Caco-2 (cell line): ENCODE measurements around the gene MAGEA11. TPM values are rescaled to one million over a fixed set of nuclear protein-coding genes. Genes with fewer than 3 reads are reported as not detected.
"Not testable (repeated sequence)": the region's sequence is repeated elsewhere in the genome, so short reads cannot be mapped to it uniquely, and the experiment has no call there.

Experiments
- BruUV-seq: library from RNA; stranded (reverse); fragments of 400-500 nt; replicated peaks from 2 replicates; lab custom pipeline; 2021; lab: Mats Ljungman, UMichigan
- CTCF ChIA-PET: fragments of 300-600 bp; sonication (Branson Sonifier 250); formaldehyde crosslinking; loops from one replicate; lab custom pipeline; 2022; ENCODE audit warnings: antibody characterized with exemption; lab: Charles Lee
- POLR2A ChIA-PET: fragments of 300-600 bp; sonication (Branson Sonifier 250); formaldehyde crosslinking; loops from one replicate; lab custom pipeline; 2022; ENCODE audit warnings: antibody characterized with exemption; lab: Charles Lee
- DNase-seq, 2 experiments: peaks; one replicate each; pipeline versions ENCODE4 v3.0.0 to v3.0.0-alpha.2; 2020 to 2022
- H3K27me3 ChIP-seq: replicated peaks from 2 replicates; pipeline ENCODE4 v1.6.0; 2011; ENCODE audit warnings: low read length; ENCODE audit not compliant: control insufficient read depth, insufficient read depth
- H3K36me3 ChIP-seq: 2 replicates; pipeline ENCODE4 v1.5.1; 2011; ENCODE audit warnings: low read length; ENCODE audit not compliant: control insufficient read depth, insufficient read depth
- H3K4me1 ChIP-seq: fragments of 250-450 bp; sonication (Bioruptor Pico); 2 replicates; pipeline ENCODE4 v1.5.1; 2020; ENCODE audit warnings: mild to moderate bottlenecking
- H3K4me3 ChIP-seq: 2 replicates; pipeline ENCODE4 v1.5.1; 2011; ENCODE audit warnings: low read depth, mild to moderate bottlenecking, control low read depth, low read length
- H3K9me3 ChIP-seq: fragments of 250-450 bp; sonication (Bioruptor Pico); 2 replicates; pipeline ENCODE4 v1.5.1; 2020; ENCODE audit warnings: mild to moderate bottlenecking, moderate library complexity
- H3K27ac Mint-ChIP-seq: one replicate; pipeline ENCODE4 v1.8.0; 2022; ENCODE audit warnings: mixed read lengths; ENCODE audit not compliant: unreplicated experiment
- H3K27me3 Mint-ChIP-seq: one replicate; pipeline ENCODE4 v1.8.0; 2022; ENCODE audit warnings: mixed read lengths; ENCODE audit not compliant: insufficient read depth, unreplicated experiment
- H3K36me3 Mint-ChIP-seq: one replicate; pipeline ENCODE4 v1.8.0; 2022; ENCODE audit warnings: mild to moderate bottlenecking, mixed read lengths; ENCODE audit not compliant: insufficient read depth, unreplicated experiment
- H3K4me1 Mint-ChIP-seq: one replicate; pipeline ENCODE4 v1.8.0; 2022; ENCODE audit warnings: low read depth, mixed read lengths; ENCODE audit not compliant: unreplicated experiment
- H3K4me3 Mint-ChIP-seq: one replicate; pipeline ENCODE4 v1.8.0; 2022; ENCODE audit warnings: mild to moderate bottlenecking, moderate library complexity, mixed read lengths; ENCODE audit not compliant: unreplicated experiment
- H3K9me3 Mint-ChIP-seq: one replicate; pipeline ENCODE4 v1.8.0; 2022; ENCODE audit warnings: mixed read lengths; ENCODE audit not compliant: unreplicated experiment
- intact Hi-C: fragments of 100-400 bp; cut with micrococcal nuclease; formaldehyde crosslinking; loops from one replicate; pipeline ENCODE4 v1.10.0; 2022; ENCODE audit not compliant: unreplicated experiment
- total RNA-seq: library from RNA; stranded (reverse); gene quantifications from 2 replicates; pipeline ENCODE4 v1.2.3, GENCODE V29; 2022
- TF ChIP-seq, protein P1 (sequence below), 2 experiments: fragments of 200-600 bp in 1 of 2; IDR thresholded peaks; 1 replicate in 1 of 2; 2 replicates in 1 of 2; pipeline versions ENCODE4 v1.5.1 to v1.8.0; 2011 to 2022; ENCODE audit warnings: antibody characterized with exemption in 1 of 2, control low read depth in 1 of 2, inconsistent platforms in 1 of 2, low read depth in 1 of 2, low read length in 1 of 2, mild to moderate bottlenecking in 1 of 2, moderate library complexity in 1 of 2; ENCODE audit not compliant: insufficient read depth in 1 of 2, severe bottlenecking in 1 of 2, unreplicated experiment in 1 of 2

Gene MAGEA11
- total RNA-seq, 1 experiment from 2014 or later: 0.14 TPM

GRCh38 chrX:149757206-149758067, 45.6 kb downstream of the MAGEA11 start:
- Mint-ChIP-seq H3K27me3 (peaks cover 6% of the 10 kb centered on the region), H3K27ac (no peak overlapping the region), H3K36me3 (no peaks in the 10 kb centered on the region), H3K4me1 (no peaks in the 10 kb centered on the region), H3K4me3 (no peak overlapping the region), H3K9me3 (no peaks in the 10 kb centered on the region)
- POLR2A ChIA-PET: no interaction called here
- intact Hi-C loops: no loop called here
- H3K4me1 ChIP-seq: no peaks in the 10 kb centered on the region
- DNase-seq: no peak
- BruUV-seq: no TSS peak
- H3K36me3 ChIP-seq: no peaks in the 10 kb centered on the region
- H3K27me3 ChIP-seq: no peaks in the 10 kb centered on the region
- CTCF ChIA-PET: no interaction called here
- H3K9me3 ChIP-seq: no peaks in the 10 kb centered on the region
- no peak overlapping the region for H3K4me3 ChIP-seq
- TF ChIP-seq, protein P1, sequence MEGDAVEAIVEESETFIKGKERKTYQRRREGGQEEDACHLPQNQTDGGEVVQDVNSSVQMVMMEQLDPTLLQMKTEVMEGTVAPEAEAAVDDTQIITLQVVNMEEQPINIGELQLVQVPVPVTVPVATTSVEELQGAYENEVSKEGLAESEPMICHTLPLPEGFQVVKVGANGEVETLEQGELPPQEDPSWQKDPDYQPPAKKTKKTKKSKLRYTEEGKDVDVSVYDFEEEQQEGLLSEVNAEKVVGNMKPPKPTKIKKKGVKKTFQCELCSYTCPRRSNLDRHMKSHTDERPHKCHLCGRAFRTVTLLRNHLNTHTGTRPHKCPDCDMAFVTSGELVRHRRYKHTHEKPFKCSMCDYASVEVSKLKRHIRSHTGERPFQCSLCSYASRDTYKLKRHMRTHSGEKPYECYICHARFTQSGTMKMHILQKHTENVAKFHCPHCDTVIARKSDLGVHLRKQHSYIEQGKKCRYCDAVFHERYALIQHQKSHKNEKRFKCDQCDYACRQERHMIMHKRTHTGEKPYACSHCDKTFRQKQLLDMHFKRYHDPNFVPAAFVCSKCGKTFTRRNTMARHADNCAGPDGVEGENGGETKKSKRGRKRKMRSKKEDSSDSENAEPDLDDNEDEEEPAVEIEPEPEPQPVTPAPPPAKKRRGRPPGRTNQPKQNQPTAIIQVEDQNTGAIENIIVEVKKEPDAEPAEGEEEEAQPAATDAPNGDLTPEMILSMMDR (IDR thresholded peaks at IDR 0.05; ENCODE audit: insufficient read depth in 1 of 2, low read depth in 1 of 2, low read length in 1 of 2, severe bottlenecking in 1 of 2, unreplicated experiment in 1 of 2): no peak

- no peak for DNase-seq
- intact Hi-C loops: no loop called here
- no TSS peak for BruUV-seq
- TF ChIP-seq, protein P1 (IDR thresholded peaks at IDR 0.05; ENCODE audit: insufficient read depth in 1 of 2, low read depth in 1 of 2, low read length in 1 of 2, severe bottlenecking in 1 of 2, unreplicated experiment in 1 of 2): no peak
- Mint-ChIP-seq H3K27me3 (peaks cover 2% of the 10 kb centered on the region), H3K9me3 (no peaks in the 10 kb centered on the region), H3K4me3 (no peak overlapping the region), H3K36me3 (no peaks in the 10 kb centered on the region), H3K27ac (no peak overlapping the region), H3K4me1 (no peaks in the 10 kb centered on the region)
- Histone ChIP-seq H3K36me3 (no peaks in the 10 kb centered on the region), H3K4me1 (no peaks in the 10 kb centered on the region), H3K4me3 (no peak overlapping the region), H3K9me3 (no peaks in the 10 kb centered on the region), H3K27me3 (no peaks in the 10 kb centered on the region)
- CTCF ChIA-PET: no interaction called here
- POLR2A ChIA-PET: no interaction called here
Observed at GRCh38 chrX:149758068-149758714, 46.3 kb downstream of the MAGEA11 start.

DNA sequence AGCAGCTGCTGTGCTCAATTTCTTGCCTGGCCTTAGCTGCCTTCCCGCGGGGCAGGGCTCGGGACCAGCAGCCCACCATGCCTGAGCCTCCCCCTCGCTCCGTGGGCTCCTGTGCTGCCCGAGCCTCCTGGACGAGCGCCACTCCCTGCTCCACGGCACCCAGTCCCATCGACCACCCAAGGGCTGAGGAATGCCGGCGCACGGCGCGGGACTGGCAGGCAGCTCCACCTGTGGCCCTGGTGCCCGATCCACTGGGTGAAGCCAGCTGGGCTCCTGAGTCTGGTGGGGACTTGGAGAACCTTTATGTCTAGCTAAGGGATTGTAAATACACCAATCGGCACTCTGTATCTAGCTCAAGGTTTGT, 46.8 kb downstream of the MAGEA11 start:
- H3K4me1 ChIP-seq, intact Hi-C loops, DNase-seq, H3K4me1 Mint-ChIP-seq, CTCF ChIA-PET, H3K4me3 Mint-ChIP-seq, H3K27ac Mint-ChIP-seq, H3K9me3 ChIP-seq, H3K4me3 ChIP-seq, POLR2A ChIA-PET, H3K9me3 Mint-ChIP-seq, H3K36me3 Mint-ChIP-seq, H3K36me3 ChIP-seq, H3K27me3 Mint-ChIP-seq, H3K27me3 ChIP-seq, BruUV-seq: not testable (repeated sequence)
